ENCODE data around the gene ACER3.
"Not testable (repeated sequence)": the region's sequence is repeated elsewhere in the genome, so short reads cannot be mapped to it uniquely, and the experiment has no call there.

ACER3 gene

GRCh38 chr11:77059806-77060205 is 199.1 kb downstream of the ACER3 start:
- Histone ChIP-seq H3K79me1 (ENCODE audit: low read length) (no peaks in the 10 kb centered on the region), H2BK5ac (ENCODE audit: low read depth, low read length, poor library complexity) (no peak overlapping the region), H4K91ac (ENCODE audit: low read depth, low read length) (no peak overlapping the region), H2BK120ac (ENCODE audit: insufficient read depth, low read length, poor library complexity) (no peak overlapping the region), H3K4ac (ENCODE audit: low read depth, low read length) (no peak overlapping the region), H3K4me3 (ENCODE audit: low read depth, low read length) (no peak overlapping the region), H3K4me1 (ENCODE audit: control insufficient read depth in 1 of 2, insufficient read depth in 2 of 2, low read length in 2 of 2) (no peaks in the 10 kb centered on the region), H3K36me3 (ENCODE audit: control insufficient read depth in 1 of 2, insufficient read depth in 2 of 2, low read length in 2 of 2) (no peaks in the 10 kb centered on the region), H3K14ac (ENCODE audit: low read length) (no peak overlapping the region), H2AK5ac (ENCODE audit: low read length) (no peak overlapping the region), H2BK12ac (ENCODE audit: low read length) (no peak overlapping the region), H3K18ac (ENCODE audit: low read length) (no peak overlapping the region), H3K4me2 (ENCODE audit: low read length) (no peak overlapping the region), H3K9me3 (ENCODE audit: insufficient read depth, low read depth, low read length) (peaks cover 12% of the 10 kb centered on the region), H3K27me3 (ENCODE audit: insufficient read depth, low read length) (no peaks in the 10 kb centered on the region), H4K8ac (ENCODE audit: low read depth, low read length) (no peak overlapping the region), H4K12ac (ENCODE audit: low read depth, low read length) (no peak overlapping the region), H3K79me2 (ENCODE audit: control insufficient read depth, insufficient read depth, low read length, poor library complexity) (no peaks in the 10 kb centered on the region), H3K9ac (ENCODE audit: low read length) (no peak overlapping the region), H3K23ac (ENCODE audit: low read length) (no peak overlapping the region), H2AFZ (ENCODE audit: insufficient read depth, low read length, poor library complexity) (no peak overlapping the region), H3K27ac (ENCODE audit: low read depth, low read length) (no peak overlapping the region)
- no peak for DNase-seq
- WGBS (ENCODE audit: extremely low coverage, insufficient coverage, insufficient read length) = no CpG with 5 or more reads among the region's 5 CpGs

DNA sequence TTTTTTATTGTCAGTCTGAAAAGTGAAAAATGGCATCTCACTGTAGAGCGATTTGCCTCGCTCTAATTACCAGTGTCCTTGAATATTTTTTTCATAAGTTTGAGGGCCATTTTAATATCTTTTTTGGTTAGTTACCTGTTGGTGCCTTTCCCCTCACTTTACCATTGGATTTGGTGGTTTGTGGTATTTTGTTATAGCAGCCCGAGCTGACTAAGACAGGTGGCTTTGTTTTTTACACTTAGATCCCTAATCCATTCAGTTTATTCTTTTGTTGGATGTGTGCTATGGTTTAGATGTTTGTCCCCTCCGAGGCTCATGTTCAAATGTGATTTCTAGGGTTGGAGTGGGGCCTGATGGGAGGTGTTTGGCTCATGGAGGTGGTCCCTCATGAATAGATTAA is 199.5 kb downstream of the ACER3 start:
- no peak overlapping the region for H2AFZ ChIP-seq (ENCODE audit: insufficient read depth, low read length, poor library complexity)
- no peak overlapping the region for H3K23ac ChIP-seq (ENCODE audit: low read length)
- no peak overlapping the region for H3K4me2 ChIP-seq (ENCODE audit: low read length)
- H3K4me1 ChIP-seq (ENCODE audit: control insufficient read depth in 1 of 2, insufficient read depth in 2 of 2, low read length in 2 of 2) = no peaks in the 10 kb centered on the region
- H4K12ac ChIP-seq (ENCODE audit: low read depth, low read length) = no peak overlapping the region
- no peaks in the 10 kb centered on the region for H3K36me3 ChIP-seq (ENCODE audit: control insufficient read depth in 1 of 2, insufficient read depth in 2 of 2, low read length in 2 of 2)
- no peak overlapping the region for H3K27ac ChIP-seq (ENCODE audit: low read depth, low read length)
- H3K14ac ChIP-seq (ENCODE audit: low read length) = no peak overlapping the region
- no peak overlapping the region for H3K9ac ChIP-seq (ENCODE audit: low read length)
- no peak overlapping the region for H3K4ac ChIP-seq (ENCODE audit: low read depth, low read length)
- no peaks in the 10 kb centered on the region for H3K27me3 ChIP-seq (ENCODE audit: insufficient read depth, low read length)
- no CpG with 5 or more reads among the region's 4 CpGs for WGBS (ENCODE audit: extremely low coverage, insufficient coverage, insufficient read length)
- H4K91ac ChIP-seq (ENCODE audit: low read depth, low read length) = no peak overlapping the region
- no peak for DNase-seq
- no peak overlapping the region for H4K8ac ChIP-seq (ENCODE audit: low read depth, low read length)
- H2BK5ac ChIP-seq (ENCODE audit: low read depth, low read length, poor library complexity) = no peak overlapping the region
- no peak overlapping the region for H2AK5ac ChIP-seq (ENCODE audit: low read length)
- H2BK12ac ChIP-seq (ENCODE audit: low read length) = no peak overlapping the region
- H3K18ac ChIP-seq (ENCODE audit: low read length) = no peak overlapping the region
- H3K9me3 ChIP-seq (ENCODE audit: insufficient read depth, low read depth, low read length) = peaks cover 12% of the 10 kb centered on the region
- no peak overlapping the region for H2BK120ac ChIP-seq (ENCODE audit: insufficient read depth, low read length, poor library complexity)
- H3K4me3 ChIP-seq (ENCODE audit: low read depth, low read length) = no peak overlapping the region
- H3K79me2 ChIP-seq (ENCODE audit: control insufficient read depth, insufficient read depth, low read length, poor library complexity) = no peaks in the 10 kb centered on the region
- no peaks in the 10 kb centered on the region for H3K79me1 ChIP-seq (ENCODE audit: low read length)

- H3K79me2 ChIP-seq (ENCODE audit: control insufficient read depth, insufficient read depth, low read length, poor library complexity); H3K36me3 ChIP-seq (ENCODE audit: control insufficient read depth in 1 of 2, insufficient read depth in 2 of 2, low read length in 2 of 2); H4K8ac ChIP-seq (ENCODE audit: low read depth, low read length); H2BK120ac ChIP-seq (ENCODE audit: insufficient read depth, low read length, poor library complexity); H2AK5ac ChIP-seq (ENCODE audit: low read length); H4K12ac ChIP-seq (ENCODE audit: low read depth, low read length); H3K4me3 ChIP-seq (ENCODE audit: low read depth, low read length); DNase-seq; H2BK5ac ChIP-seq (ENCODE audit: low read depth, low read length, poor library complexity); H3K18ac ChIP-seq (ENCODE audit: low read length); H2AFZ ChIP-seq (ENCODE audit: insufficient read depth, low read length, poor library complexity); H3K23ac ChIP-seq (ENCODE audit: low read length); H3K79me1 ChIP-seq (ENCODE audit: low read length); H3K4me2 ChIP-seq (ENCODE audit: low read length); H4K91ac ChIP-seq (ENCODE audit: low read depth, low read length); H3K27me3 ChIP-seq (ENCODE audit: insufficient read depth, low read length); H3K4ac ChIP-seq (ENCODE audit: low read depth, low read length); H3K14ac ChIP-seq (ENCODE audit: low read length); H2BK12ac ChIP-seq (ENCODE audit: low read length); H3K27ac ChIP-seq (ENCODE audit: low read depth, low read length); H3K4me1 ChIP-seq (ENCODE audit: control insufficient read depth in 1 of 2, insufficient read depth in 2 of 2, low read length in 2 of 2); H3K9ac ChIP-seq (ENCODE audit: low read length); H3K9me3 ChIP-seq (ENCODE audit: insufficient read depth, low read depth, low read length): not testable (repeated sequence)
- WGBS (ENCODE audit: extremely low coverage, insufficient coverage, insufficient read length) = no CpG with 5 or more reads among the region's 4 CpGs
These were observed 200.5 kb downstream of the ACER3 start for GRCh38 chr11:77061258-77061657.

GRCh38 chr11:77062924-77063323 is 202.2 kb downstream of the ACER3 start:
- no peak overlapping the region for H3K14ac ChIP-seq (ENCODE audit: low read length)
- no peak overlapping the region for H4K12ac ChIP-seq (ENCODE audit: low read depth, low read length)
- no peak overlapping the region for H2AK5ac ChIP-seq (ENCODE audit: low read length)
- H3K36me3 ChIP-seq (ENCODE audit: control insufficient read depth in 1 of 2, insufficient read depth in 2 of 2, low read length in 2 of 2) = no peaks in the 10 kb centered on the region
- no peak overlapping the region for H3K4me3 ChIP-seq (ENCODE audit: low read depth, low read length)
- H3K18ac ChIP-seq (ENCODE audit: low read length) = no peak overlapping the region
- no peak overlapping the region for H3K9ac ChIP-seq (ENCODE audit: low read length)
- H4K91ac ChIP-seq (ENCODE audit: low read depth, low read length) = no peak overlapping the region
- H3K23ac ChIP-seq (ENCODE audit: low read length) = no peak overlapping the region
- no peak overlapping the region for H3K4ac ChIP-seq (ENCODE audit: low read depth, low read length)
- H2BK5ac ChIP-seq (ENCODE audit: low read depth, low read length, poor library complexity) = no peak overlapping the region
- H3K27me3 ChIP-seq (ENCODE audit: insufficient read depth, low read length) = no peaks in the 10 kb centered on the region
- no peak overlapping the region for H2AFZ ChIP-seq (ENCODE audit: insufficient read depth, low read length, poor library complexity)
- no peaks in the 10 kb centered on the region for H3K79me2 ChIP-seq (ENCODE audit: control insufficient read depth, insufficient read depth, low read length, poor library complexity)
- no peak overlapping the region for H3K4me2 ChIP-seq (ENCODE audit: low read length)
- H2BK12ac ChIP-seq (ENCODE audit: low read length) = no peak overlapping the region
- DNase-seq = no peak
- H3K27ac ChIP-seq (ENCODE audit: low read depth, low read length) = no peak overlapping the region
- H2BK120ac ChIP-seq (ENCODE audit: insufficient read depth, low read length, poor library complexity) = no peak overlapping the region
- H3K4me1 ChIP-seq (ENCODE audit: control insufficient read depth in 1 of 2, insufficient read depth in 2 of 2, low read length in 2 of 2) = peaks cover 5 to 13% of the 10 kb centered on the region in 2 experiments
- peaks cover 2% of the 10 kb centered on the region for H3K9me3 ChIP-seq (ENCODE audit: insufficient read depth, low read depth, low read length)
- H4K8ac ChIP-seq (ENCODE audit: low read depth, low read length) = no peak overlapping the region
- H3K79me1 ChIP-seq (ENCODE audit: low read length) = peaks cover 2% of the 10 kb centered on the region

Data from trophoblast cell (in vitro differentiated cells and primary cell).